Ureter (tissue), 1 donor: ENCODE results near the gene RAB43. TPM values are rescaled to one million over a fixed set of nuclear protein-coding genes. Genes with fewer than 3 reads are reported as not detected.

Experiments used
- DNase-seq: peaks from one replicate; pipeline ENCODE4 v3.0.0-alpha.2; 2020; ENCODE audit warnings: low spot score
- total RNA-seq: library from RNA; stranded (reverse); gene quantifications from one replicate; pipeline ENCODE4 v1.2.4, GENCODE V29; 2023
- donor health status: DM: yes; HTN: yes; CAD: no.

The RAB43 gene
- total RNA-seq, 1 donor from 2014 or later, result 27.2 TPM

GRCh38 chr3:129038121-129038855, 83.3 kb downstream of the RAB43 start:
- DNase-seq, result no peak

Other genes starting within 250 kb of the RAB43 start
- 76.0 TPM for gene ACAD9, start 242.2 kb downstream of the RAB43 start, total RNA-seq
- gene CFAP92, start 127.7 kb downstream of the RAB43 start, total RNA-seq, result 2.1 TPM
- 2.1 TPM for gene EFCC1, start 120.5 kb downstream of the RAB43 start, total RNA-seq
- gene GP9, start 61.0 kb downstream of the RAB43 start, total RNA-seq, result not detected
- 34.4 TPM for gene ISY1, start 39.3 kb upstream of the RAB43 start, total RNA-seq
- 338 TPM for gene CNBP, start 62.1 kb upstream of the RAB43 start, total RNA-seq
- 133 TPM for gene COPG1, start 127.8 kb upstream of the RAB43 start, total RNA-seq
- 32.2 TPM for gene HMCES, start 157.1 kb upstream of the RAB43 start, total RNA-seq